GM12872 (cell line): Measurements from ENCODE around the gene ENTPD7.

Source experiments
- CTCF ChIP-seq: IDR thresholded peaks from 3 replicates; pipeline ENCODE4 v1.5.1; 2011; ENCODE audit warnings: low read depth, mild to moderate bottlenecking, low read length, moderate library complexity; ENCODE audit not compliant: insufficient read depth

Gene ENTPD7

GRCh38 chr10:99698504-99699080 is 39.3 kb downstream of the ENTPD7 start:
- peak; percentile 32; the same call in 1 of the 3 replicates for TF ChIP-seq CTCF

GRCh38 chr10:99700649-99701048 is 41.3 kb downstream of the ENTPD7 start:
- TF ChIP-seq CTCF = no peak

GRCh38 chr10:99708428-99709012 is 49.2 kb downstream of the ENTPD7 start:
- no peak for TF ChIP-seq CTCF

GRCh38 chr10:99709480-99710229 is 50.3 kb downstream of the ENTPD7 start:
- TF ChIP-seq CTCF = no peak

GRCh38 chr10:99711129-99711719 is 51.9 kb downstream of the ENTPD7 start:
- TF ChIP-seq CTCF = peak; percentile 60; the same call in 2 of the 3 replicates

- TF ChIP-seq CTCF = no peak
These were observed 55.1 kb downstream of the ENTPD7 start for GRCh38 chr10:99714446-99714845.

- no peak for TF ChIP-seq CTCF
These were observed 61.1 kb downstream of the ENTPD7 start for GRCh38 chr10:99720387-99720786.
